Measurements from ENCODE around the gene OR5AU1. TPM values are rescaled to one million over a fixed set of nuclear protein-coding genes. Genes with fewer than 3 reads are reported as not detected.

The OR5AU1 gene
- total and polyA plus RNA-seq, 2 of the 4 experiments (the other 2 are of a cell fraction), result not detected

- dilution Hi-C loops (cut with HindIII; ENCODE audit: low sequenced_read_pairs, unreplicated experiment), result no loop called here
- no peak overlapping the region for H4K8ac ChIP-seq (ENCODE audit: low read depth in 2 of 2, low read length in 2 of 2)
- H2BK20ac ChIP-seq (ENCODE audit: low read depth, low read length), result no peak overlapping the region
- H3K4me1 ChIP-seq (ENCODE audit: control insufficient read depth, insufficient read depth, low read length), result no peaks in the 10 kb centered on the region
- BruUV-seq (replicated peaks), result no TSS peak
- H2BK120ac ChIP-seq (ENCODE audit: low read depth, low read length), result no peak overlapping the region
- H4K5ac ChIP-seq (ENCODE audit: low read depth, low read length), result no peak overlapping the region
- no peak overlapping the region for H4K91ac ChIP-seq (ENCODE audit: insufficient read depth, low read depth, low read length)
- no peak overlapping the region for H3K23ac ChIP-seq (ENCODE audit: low read depth, low read length)
- ATAC-seq (ENCODE audit: low read depth) (no peak), DNase-seq (no peak)
- no peak overlapping the region for H3K4ac ChIP-seq (ENCODE audit: low read depth, low read length)
- no peak overlapping the region for H3K27ac ChIP-seq (ENCODE audit: insufficient read depth, low read length)
- intact Hi-C loops (cut with micrococcal nuclease), result no loop called here
- H2BK15ac ChIP-seq (ENCODE audit: low read depth, low read length), result no peak overlapping the region
- H3K36me3 ChIP-seq (ENCODE audit: control insufficient read depth, insufficient read depth, low read length), result no peaks in the 10 kb centered on the region
- in situ Hi-C loops (cut with MboI; ENCODE audit: low sequenced_read_pairs), result no loop called here
- no peak overlapping the region for H2AFZ ChIP-seq (replicated peaks; ENCODE audit: low read length, poor library complexity)
- 56% methylated on average over 3 of the region's 4 CpGs; no CpG with 5 or more reads in 1 of the 2 experiments for WGBS, 2 experiments (ENCODE audit: extremely low coverage in 2 of 2, insufficient read length in 1 of 2)
- no peaks in the 10 kb centered on the region; the same call in 1 of the 2 replicates for H3K27me3 ChIP-seq (ENCODE audit: control insufficient read depth, insufficient read depth, low read length)
- ChIA-PET CTCF (no interaction called here), POLR2A (ENCODE audit: unreplicated experiment) (no interaction called here)
- H4K20me1 ChIP-seq (ENCODE audit: insufficient read depth, low read length), result no peaks in the 10 kb centered on the region
- no peaks in the 10 kb centered on the region for H3K79me1 ChIP-seq (ENCODE audit: low read depth in 1 of 2, low read length in 2 of 2)
- no peak overlapping the region for H3K14ac ChIP-seq (replicated peaks; ENCODE audit: low read depth, low read length)
- TF ChIP-seq MAFK (IDR thresholded peaks at IDR 0.05; ENCODE audit: low read depth, low read length) (no peak), MAZ (IDR thresholded peaks at IDR 0.05; ENCODE audit: borderline replicate concordance, low read depth, low read length) (no peak), CEBPB (IDR thresholded peaks at IDR 0.05; ENCODE audit: low read depth, low read length) (no peak), FOS (IDR thresholded peaks at IDR 0.05; ENCODE audit: low read depth, low read length) (no peak), SMC3 (IDR thresholded peaks at IDR 0.05; ENCODE audit: low read depth, low read length) (no peak), RAD21 (IDR thresholded peaks at IDR 0.05; ENCODE audit: low read length) (no peak), BHLHE40 (IDR thresholded peaks at IDR 0.05; ENCODE audit: low read depth, low read length) (no peak), MXI1 (IDR thresholded peaks at IDR 0.05; ENCODE audit: borderline replicate concordance, low read depth, low read length) (no peak), USF2 (IDR thresholded peaks at IDR 0.05; ENCODE audit: low read depth, low read length) (no peak), CHD1 (IDR thresholded peaks at IDR 0.05; ENCODE audit: low read depth, low read length) (no peak), POLR2A (IDR thresholded peaks at IDR 0.05; ENCODE audit: low read depth, low read length) (no peak)
- H3K56ac ChIP-seq (ENCODE audit: extremely low read depth, insufficient read depth, low read length), result no peak overlapping the region
- H3K4me3 ChIP-seq (ENCODE audit: insufficient read depth, low read depth, low read length), result no peak overlapping the region
- H2AK5ac ChIP-seq (ENCODE audit: low read depth, low read length), result no peak overlapping the region
- H3K9me3 ChIP-seq (ENCODE audit: control insufficient read depth, insufficient read depth, low read length), result no peaks in the 10 kb centered on the region
- no peak overlapping the region for H2BK5ac ChIP-seq (ENCODE audit: low read depth, low read length, poor library complexity, severe bottlenecking)
- no peak overlapping the region for H3K4me2 ChIP-seq (ENCODE audit: low read depth, low read length)
- no peaks in the 10 kb centered on the region for H3K9me1 ChIP-seq (ENCODE audit: insufficient read depth, low read length)
- no peak overlapping the region for H3K18ac ChIP-seq (ENCODE audit: low read depth, low read length)
- H2AK9ac ChIP-seq (replicated peaks; ENCODE audit: low read depth, low read length, poor library complexity), result no peak overlapping the region
- no peak overlapping the region for H3K9ac ChIP-seq (ENCODE audit: low read depth, low read length)
These were observed 6.1 kb downstream of the OR5AU1 start for GRCh38 chr14:21149641-21150367.
